Sciatic nerve (tissue), 2 donors: ENCODE measurements around the gene UPK3BL2. TPM values are rescaled to one million over a fixed set of nuclear protein-coding genes. Genes with fewer than 3 reads are reported as not detected.
"Not testable (repeated sequence)": the region's sequence is repeated elsewhere in the genome, so short reads cannot be mapped to it uniquely, and the experiment has no call there.

Source experiments
- ATAC-seq: fragments of 200-7000 bp; cut with Tn5 transposase; one replicate; pipeline ENCODE4 v1.9.1; 2020; ENCODE audit warnings: mild to moderate bottlenecking, moderate library complexity
- DNase-seq: peaks from one replicate; pipeline ENCODE4 v3.0.0-alpha.2; 2020; ENCODE audit warnings: low spot score
- intact Hi-C: fragments of 100-400 bp; cut with DNase I; formaldehyde crosslinking; loops from one replicate; pipeline ENCODE4 v1.14.2; 2022
- total RNA-seq: library from RNA; stranded (reverse); fragmentation: NEBNext Ultra II Directional; extraction: Animal tissue kit (Norgen Biotek cat#: 25700); gene quantifications from one replicate; pipeline ENCODE4 v1.2.1, GENCODE V29; 2021
- donor health status: DM: no; HTN: no; CAD: no.
- donor health status: DM: no; HTN: no; CAD: no.

Gene UPK3BL2
- total RNA-seq, 1 donor from 2014 or later, result 31.6 TPM

- ATAC-seq, result peak; percentile 16
- DNase-seq, intact Hi-C loops: not testable (repeated sequence)
These were observed 40.4 kb downstream of the UPK3BL2 start for GRCh38 chr7:102503141-102503540.

- ATAC-seq, DNase-seq, intact Hi-C loops: not testable (repeated sequence)
These were observed 45.2 kb downstream of the UPK3BL2 start for GRCh38 chr7:102498321-102498720.

GRCh38 chr7:102497308-102497707 lies 46.2 kb downstream of the UPK3BL2 start:
- intact Hi-C loops, ATAC-seq, DNase-seq: not testable (repeated sequence)

GRCh38 chr7:102496861-102497260 lies 46.6 kb downstream of the UPK3BL2 start:
- intact Hi-C loops, ATAC-seq, DNase-seq: not testable (repeated sequence)

- DNase-seq, intact Hi-C loops: not testable (repeated sequence)
- peak; percentile 18 for ATAC-seq
These were observed 48.9 kb downstream of the UPK3BL2 start for GRCh38 chr7:102494473-102495149.

GRCh38 chr7:102494026-102494425 lies 49.5 kb downstream of the UPK3BL2 start:
- ATAC-seq, intact Hi-C loops, DNase-seq: not testable (repeated sequence)

GRCh38 chr7:102493220-102493935 lies 50.1 kb downstream of the UPK3BL2 start:
- intact Hi-C loops, DNase-seq: not testable (repeated sequence)
- peak; percentile 81 for ATAC-seq

- peak; percentile 48 for ATAC-seq
These were observed 52.9 kb downstream of the UPK3BL2 start for GRCh38 chr7:102490529-102491075.

More at GRCh38 chr7:102490529-102491075, 52.9 kb downstream of the UPK3BL2 start:
- peak; percentile 76 for DNase-seq
- intact Hi-C loops, result not testable (repeated sequence)

Other genes with a start within 250 kb of the UPK3BL2 start
- not detected for gene SPDYE6, start 187.3 kb downstream of the UPK3BL2 start, total RNA-seq
- 29.8 TPM for gene PRKRIP1, start 147.3 kb downstream of the UPK3BL2 start, total RNA-seq
- gene ORAI2, start 110.1 kb downstream of the UPK3BL2 start, total RNA-seq, result 18.0 TPM
- 8.6 TPM for gene ALKBH4, start 78.8 kb downstream of the UPK3BL2 start, total RNA-seq
- gene LRWD1, start 78.7 kb downstream of the UPK3BL2 start, total RNA-seq, result 11.1 TPM
- gene POLR2J, start 64.8 kb downstream of the UPK3BL2 start, total RNA-seq, result 31.6 TPM
- 59.3 TPM for gene RASA4B, start 25.9 kb downstream of the UPK3BL2 start, total RNA-seq
- 0.31 TPM for gene SPDYE2, start 7.5 kb upstream of the UPK3BL2 start, total RNA-seq
- 64.2 TPM for gene POLR2J3, start 28.9 kb upstream of the UPK3BL2 start, total RNA-seq
- gene RASA4, start 73.1 kb upstream of the UPK3BL2 start, total RNA-seq, result 233 TPM
- 23.0 TPM for gene UPK3BL1, start 99.1 kb upstream of the UPK3BL2 start, total RNA-seq
- not detected for gene SPDYE2B, start 106.6 kb upstream of the UPK3BL2 start, total RNA-seq
- gene POLR2J2, start 128.0 kb upstream of the UPK3BL2 start, total RNA-seq, result 20.6 TPM
- gene FAM185A, start 205.3 kb upstream of the UPK3BL2 start, total RNA-seq, result 13.1 TPM